ENCODE measurements around the gene MKKS. TPM values are rescaled to one million over a fixed set of nuclear protein-coding genes. Genes with fewer than 3 reads are reported as not detected.

MKKS gene
- total and polyA plus RNA-seq, 2 of the 13 experiments (the other 11 are each of a cell fraction or from before 2014, with no cell fraction given) = 26.7 to 34.5 TPM

DNA sequence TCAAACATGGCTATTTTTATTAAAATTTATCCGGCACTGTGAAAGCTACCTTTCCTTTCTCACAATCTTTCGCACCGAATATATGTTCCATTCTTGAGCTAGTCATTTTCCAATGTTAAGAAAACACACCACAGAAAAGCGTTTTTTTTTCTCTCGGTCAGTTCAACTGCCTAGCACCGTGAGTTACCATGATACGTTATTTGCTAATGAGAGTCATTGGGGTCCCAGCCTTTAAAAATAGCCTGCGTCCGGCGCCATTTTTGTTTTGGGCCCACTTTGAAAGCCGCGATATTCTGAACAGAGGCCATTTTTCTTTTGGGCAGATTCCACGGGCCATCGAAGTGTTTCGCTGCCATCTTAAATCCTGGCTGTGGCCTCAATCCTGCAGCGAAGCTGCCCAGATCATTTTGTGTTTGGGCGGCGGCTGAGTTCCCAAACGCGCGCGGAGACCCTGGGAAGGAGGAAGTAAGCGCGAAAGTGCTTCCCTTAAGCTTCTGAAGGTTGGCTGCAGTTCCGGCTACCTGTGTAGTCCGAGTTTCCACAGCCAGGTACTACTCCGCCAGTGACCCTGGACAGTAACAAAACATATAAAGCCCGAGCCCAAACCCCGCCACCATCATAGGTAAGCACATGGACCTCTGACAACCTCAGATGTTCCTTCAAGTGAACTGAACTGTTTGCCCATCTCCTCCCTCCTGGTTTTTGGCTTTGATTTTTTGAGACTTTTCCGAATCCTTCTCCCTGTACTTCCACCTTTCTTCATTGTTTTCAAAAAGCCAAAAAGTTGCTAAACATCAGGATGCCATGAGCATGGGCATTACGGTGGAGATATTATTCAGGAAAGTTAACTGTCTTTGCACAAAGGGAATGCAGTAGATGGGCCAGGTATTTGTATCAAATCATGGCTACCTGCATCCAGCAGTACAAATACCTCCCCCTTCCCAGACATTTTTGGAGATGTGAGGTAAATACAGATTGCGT, 1.1 kb upstream of the MKKS start, which contains the start of gene SLX4IP (continued):
- TF ChIP-seq, protein P1, sequence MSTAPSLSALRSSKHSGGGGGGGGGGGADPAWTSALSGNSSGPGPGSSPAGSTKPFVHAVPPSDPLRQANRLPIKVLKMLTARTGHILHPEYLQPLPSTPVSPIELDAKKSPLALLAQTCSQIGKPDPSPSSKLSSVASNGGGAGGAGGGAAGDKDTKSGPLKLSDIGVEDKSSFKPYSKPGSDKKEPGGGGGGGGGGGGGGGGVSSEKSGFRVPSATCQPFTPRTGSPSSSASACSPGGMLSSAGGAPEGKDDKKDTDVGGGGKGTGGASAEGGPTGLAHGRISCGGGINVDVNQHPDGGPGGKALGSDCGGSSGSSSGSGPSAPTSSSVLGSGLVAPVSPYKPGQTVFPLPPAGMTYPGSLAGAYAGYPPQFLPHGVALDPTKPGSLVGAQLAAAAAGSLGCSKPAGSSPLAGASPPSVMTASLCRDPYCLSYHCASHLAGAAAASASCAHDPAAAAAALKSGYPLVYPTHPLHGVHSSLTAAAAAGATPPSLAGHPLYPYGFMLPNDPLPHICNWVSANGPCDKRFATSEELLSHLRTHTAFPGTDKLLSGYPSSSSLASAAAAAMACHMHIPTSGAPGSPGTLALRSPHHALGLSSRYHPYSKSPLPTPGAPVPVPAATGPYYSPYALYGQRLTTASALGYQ (CRISPR knock-in tag; IDR thresholded peaks at IDR 0.05) = peak; percentile 45; the same call in 1 of the 2 replicates
- TF ChIP-seq THYN1 (CRISPR knock-in tag; IDR thresholded peaks at IDR 0.05; ENCODE audit: borderline replicate concordance, low read depth) (peak; percentile 99), ZNF558 (CRISPR knock-in tag; IDR thresholded peaks at IDR 0.05; ENCODE audit: borderline replicate concordance) (no peak; the same call in 1 of the 2 replicates), REXO4 (CRISPR knock-in tag; IDR thresholded peaks at IDR 0.05; ENCODE audit: borderline replicate concordance) (no peak), ZNF143 (CRISPR knock-in tag; IDR thresholded peaks at IDR 0.05) (peak; percentile 92), ZNF569 (CRISPR knock-in tag; IDR thresholded peaks at IDR 0.05; ENCODE audit: borderline replicate concordance) (0 out of 2 replicates have a peak, but pooled peaks have one; percentile 1), ZFY (CRISPR knock-in tag; IDR thresholded peaks at IDR 0.05) (peak; percentile 67), HES4 (CRISPR knock-in tag; IDR thresholded peaks at IDR 0.05; ENCODE audit: borderline replicate concordance) (0 out of 2 replicates have a peak, but pooled peaks have one; percentile 32), PHF8 (CRISPR knock-in tag; IDR thresholded peaks at IDR 0.05) (peak; percentile 57), SCMH1 (CRISPR knock-in tag; IDR thresholded peaks at IDR 0.05; ENCODE audit: borderline replicate concordance) (no peak), ELK4 (CRISPR knock-in tag; IDR thresholded peaks at IDR 0.05; ENCODE audit: borderline replicate concordance) (no peak), ZNF768 (CRISPR knock-in tag; IDR thresholded peaks at IDR 0.05) (no peak), TBX2 (CRISPR knock-in tag; IDR thresholded peaks at IDR 0.05; ENCODE audit: borderline replicate concordance) (peak; percentile 65), ZNF296 (CRISPR knock-in tag; conservative IDR thresholded peaks at IDR 0.05) (no peak), ZNF605 (CRISPR knock-in tag; IDR thresholded peaks at IDR 0.05) (peak; percentile 97)
- TF ChIP-seq, protein P2, sequence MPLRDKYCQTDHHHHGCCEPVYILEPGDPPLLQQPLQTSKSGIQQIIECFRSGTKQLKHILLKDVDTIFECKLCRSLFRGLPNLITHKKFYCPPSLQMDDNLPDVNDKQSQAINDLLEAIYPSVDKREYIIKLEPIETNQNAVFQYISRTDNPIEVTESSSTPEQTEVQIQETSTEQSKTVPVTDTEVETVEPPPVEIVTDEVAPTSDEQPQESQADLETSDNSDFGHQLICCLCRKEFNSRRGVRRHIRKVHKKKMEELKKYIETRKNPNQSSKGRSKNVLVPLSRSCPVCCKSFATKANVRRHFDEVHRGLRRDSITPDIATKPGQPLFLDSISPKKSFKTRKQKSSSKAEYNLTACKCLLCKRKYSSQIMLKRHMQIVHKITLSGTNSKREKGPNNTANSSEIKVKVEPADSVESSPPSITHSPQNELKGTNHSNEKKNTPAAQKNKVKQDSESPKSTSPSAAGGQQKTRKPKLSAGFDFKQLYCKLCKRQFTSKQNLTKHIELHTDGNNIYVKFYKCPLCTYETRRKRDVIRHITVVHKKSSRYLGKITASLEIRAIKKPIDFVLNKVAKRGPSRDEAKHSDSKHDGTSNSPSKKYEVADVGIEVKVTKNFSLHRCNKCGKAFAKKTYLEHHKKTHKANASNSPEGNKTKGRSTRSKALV (CRISPR knock-in tag; IDR thresholded peaks at IDR 0.05) = no peak
- TF ChIP-seq, protein P3, sequence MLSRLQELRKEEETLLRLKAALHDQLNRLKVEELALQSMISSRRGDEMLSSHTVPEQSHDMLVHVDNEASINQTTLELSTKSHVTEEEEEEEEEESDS (CRISPR knock-in tag; IDR thresholded peaks at IDR 0.05; ENCODE audit: borderline replicate concordance) = peak; percentile 76; the same call in 1 of the 2 replicates
- TF ChIP-seq, protein P4, sequence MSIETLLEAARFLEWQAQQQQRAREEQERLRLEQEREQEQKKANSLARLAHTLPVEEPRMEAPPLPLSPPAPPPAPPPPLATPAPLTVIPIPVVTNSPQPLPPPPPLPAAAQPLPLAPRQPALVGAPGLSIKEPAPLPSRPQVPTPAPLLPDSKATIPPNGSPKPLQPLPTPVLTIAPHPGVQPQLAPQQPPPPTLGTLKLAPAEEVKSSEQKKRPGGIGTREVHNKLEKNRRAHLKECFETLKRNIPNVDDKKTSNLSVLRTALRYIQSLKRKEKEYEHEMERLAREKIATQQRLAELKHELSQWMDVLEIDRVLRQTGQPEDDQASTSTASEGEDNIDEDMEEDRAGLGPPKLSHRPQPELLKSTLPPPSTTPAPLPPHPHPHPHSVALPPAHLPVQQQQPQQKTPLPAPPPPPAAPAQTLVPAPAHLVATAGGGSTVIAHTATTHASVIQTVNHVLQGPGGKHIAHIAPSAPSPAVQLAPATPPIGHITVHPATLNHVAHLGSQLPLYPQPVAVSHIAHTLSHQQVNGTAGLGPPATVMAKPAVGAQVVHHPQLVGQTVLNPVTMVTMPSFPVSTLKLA (IDR thresholded peaks at IDR 0.05) = peak; percentile 60; the same call in 1 of the 2 replicates
- TF ChIP-seq, protein P5, sequence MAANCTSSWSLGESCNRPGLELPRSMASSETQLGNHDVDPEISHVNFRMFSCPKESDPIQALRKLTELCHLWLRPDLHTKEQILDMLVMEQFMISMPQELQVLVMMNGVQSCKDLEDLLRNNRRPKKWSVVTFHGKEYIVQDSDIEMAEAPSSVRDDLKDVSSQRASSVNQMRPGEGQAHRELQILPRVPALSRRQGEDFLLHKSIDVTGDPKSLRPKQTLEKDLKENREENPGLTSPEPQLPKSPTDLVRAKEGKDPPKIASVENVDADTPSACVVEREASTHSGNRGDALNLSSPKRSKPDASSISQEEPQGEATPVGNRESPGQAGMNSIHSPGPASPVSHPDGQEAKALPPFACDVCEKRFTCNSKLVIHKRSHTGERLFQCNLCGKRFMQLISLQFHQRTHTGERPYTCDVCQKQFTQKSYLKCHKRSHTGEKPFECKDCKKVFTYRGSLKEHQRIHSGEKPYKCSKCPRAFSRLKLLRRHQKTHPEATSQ (CRISPR knock-in tag; IDR thresholded peaks at IDR 0.05; ENCODE audit: borderline replicate concordance) = peak; percentile 95; the same call in 1 of the 2 replicates

Data from HepG2 (cell line).